Tibial nerve (tissue), 3 donors: Measurements from ENCODE around the gene IL37.

Experiments
- CTCF ChIP-seq, 5 experiments: fragments of 200-600 bp in 3 of 5; fragments of 450-650 bp in 2 of 5; sonication (generic) in 3 of 5; IDR thresholded peaks; one replicate each; pipeline ENCODE4 v1.5.1; 2016 to 2019; ENCODE audit warnings: antibody characterized with exemption in 5 of 5, mild to moderate bottlenecking in 3 of 5, moderate library complexity in 2 of 5
- POLR2A ChIP-seq, 2 donors: fragments of 450-650 bp; IDR thresholded peaks; one replicate each; pipeline ENCODE4 v1.6.1; 2017; ENCODE audit warnings: antibody characterized with exemption in 2 of 2, mild to moderate bottlenecking in 2 of 2, moderate library complexity in 2 of 2

GRCh38 chr2:112876971-112877361 is 34.0 kb upstream of the IL37 start:
- TF ChIP-seq POLR2A (IDR thresholded peaks at IDR 0.05) (no peak), CTCF (IDR thresholded peaks at IDR 0.05) (no peak)
